ENCODE measurements around the gene ATP5PO.
A peak's percentile ranks its signal among the peaks of the same experiment; 100 is the strongest.

Gene ATP5PO

GRCh38 chr21:33940164-33940880 lies 24.7 kb upstream of the ATP5PO start:
- Histone ChIP-seq H3K79me2 (ENCODE audit: low read length) (no peaks in the 10 kb centered on the region; the same call in 1 of the 2 replicates), H3K27me3 (ENCODE audit: low read depth, low read length) (no peaks in the 10 kb centered on the region), H3K27ac (ENCODE audit: low read length) (no peak overlapping the region), H3K4me2 (ENCODE audit: low read length) (no peak overlapping the region), H4K20me1 (ENCODE audit: insufficient read depth, low read length) (no peaks in the 10 kb centered on the region), H3K9ac (ENCODE audit: low read length) (no peak overlapping the region), H3K36me3 (replicated peaks; ENCODE audit: low read depth, low read length) (peaks cover 19% of the 10 kb centered on the region), H3K9me3 (ENCODE audit: insufficient read depth, low read length) (no peaks in the 10 kb centered on the region), H3K4me1 (ENCODE audit: low read length) (peaks cover 20% of the 10 kb centered on the region), H2AFZ (ENCODE audit: low read depth, low read length) (no peak overlapping the region), H3K4me3 (ENCODE audit: low read length) (no peak overlapping the region)
- TF ChIP-seq CTCF (IDR thresholded peaks at IDR 0.05; ENCODE audit: low read depth, low read length): no peak
- no peak for TF ChIP-seq EZH2phosphoT487 (IDR thresholded peaks at IDR 0.05; ENCODE audit: low read depth)

GRCh38 chr21:33939226-33939625 lies 23.6 kb upstream of the ATP5PO start:
- Histone ChIP-seq H3K9ac (ENCODE audit: low read length) (no peak overlapping the region), H3K79me2 (ENCODE audit: low read length) (peaks cover 2% of the 10 kb centered on the region; the same call in 1 of the 2 replicates), H3K4me1 (ENCODE audit: low read length) (peaks cover 20% of the 10 kb centered on the region), H3K36me3 (replicated peaks; ENCODE audit: low read depth, low read length) (peaks cover 22% of the 10 kb centered on the region), H3K27ac (ENCODE audit: low read length) (no peak overlapping the region), H3K4me2 (ENCODE audit: low read length) (no peak overlapping the region), H2AFZ (ENCODE audit: low read depth, low read length) (no peak overlapping the region), H3K4me3 (ENCODE audit: low read length) (no peak overlapping the region), H4K20me1 (ENCODE audit: insufficient read depth, low read length) (no peaks in the 10 kb centered on the region), H3K27me3 (ENCODE audit: low read depth, low read length) (no peaks in the 10 kb centered on the region), H3K9me3 (ENCODE audit: insufficient read depth, low read length) (no peaks in the 10 kb centered on the region)
- TF ChIP-seq CTCF (IDR thresholded peaks at IDR 0.05; ENCODE audit: low read depth, low read length): no peak

GRCh38 chr21:33938381-33938780 lies 22.8 kb upstream of the ATP5PO start:
- Histone ChIP-seq H3K4me2 (ENCODE audit: low read length) (peak overlapping the region; percentile 35), H3K4me1 (ENCODE audit: low read length) (peaks cover 20% of the 10 kb centered on the region), H3K9ac (ENCODE audit: low read length) (no peak overlapping the region), H3K4me3 (ENCODE audit: low read length) (no peak overlapping the region), H3K27me3 (ENCODE audit: low read depth, low read length) (no peaks in the 10 kb centered on the region), H3K79me2 (ENCODE audit: low read length) (peaks cover 4% of the 10 kb centered on the region), H3K9me3 (ENCODE audit: insufficient read depth, low read length) (no peaks in the 10 kb centered on the region), H2AFZ (ENCODE audit: low read depth, low read length) (no peak overlapping the region), H3K36me3 (replicated peaks; ENCODE audit: low read depth, low read length) (peaks cover 23% of the 10 kb centered on the region), H3K27ac (ENCODE audit: low read length) (no peak overlapping the region), H4K20me1 (ENCODE audit: insufficient read depth, low read length) (no peaks in the 10 kb centered on the region)
- TF ChIP-seq CTCF (IDR thresholded peaks at IDR 0.05; ENCODE audit: low read depth, low read length) (no peak), EZH2phosphoT487 (IDR thresholded peaks at IDR 0.05; ENCODE audit: low read depth) (no peak)

GRCh38 chr21:33937931-33938339 lies 22.3 kb upstream of the ATP5PO start:
- H4K20me1 ChIP-seq (ENCODE audit: insufficient read depth, low read length): no peaks in the 10 kb centered on the region
- peak overlapping the region; percentile 13; the same call in 1 of the 2 replicates for H3K9ac ChIP-seq (ENCODE audit: low read length)
- no peak overlapping the region for H3K4me3 ChIP-seq (ENCODE audit: low read length)
- H3K79me2 ChIP-seq (ENCODE audit: low read length): peaks cover 8% of the 10 kb centered on the region
- H3K36me3 ChIP-seq (replicated peaks; ENCODE audit: low read depth, low read length): peaks cover 27% of the 10 kb centered on the region
- H2AFZ ChIP-seq (ENCODE audit: low read depth, low read length): no peak overlapping the region; the same call in 1 of the 2 replicates
- no peaks in the 10 kb centered on the region for H3K9me3 ChIP-seq (ENCODE audit: insufficient read depth, low read length)
- peaks cover 24% of the 10 kb centered on the region for H3K4me1 ChIP-seq (ENCODE audit: low read length)
- H3K4me2 ChIP-seq (ENCODE audit: low read length): peak overlapping the region; percentile 35
- TF ChIP-seq CTCF (IDR thresholded peaks at IDR 0.05; ENCODE audit: low read depth, low read length) (no peak), EZH2phosphoT487 (IDR thresholded peaks at IDR 0.05; ENCODE audit: low read depth) (no peak)
- peak overlapping the region; percentile 27; the same call in 1 of the 2 replicates for H3K27ac ChIP-seq (ENCODE audit: low read length)
- no peaks in the 10 kb centered on the region for H3K27me3 ChIP-seq (ENCODE audit: low read depth, low read length)
